GDM1 (cell line): Measurements from ENCODE around the gene STS.

ENCODE experiments used
- DNase-seq: peaks from one replicate; lab custom pipeline; 2025; lab: John Stamatoyannopoulos, UW

STS gene

DNA sequence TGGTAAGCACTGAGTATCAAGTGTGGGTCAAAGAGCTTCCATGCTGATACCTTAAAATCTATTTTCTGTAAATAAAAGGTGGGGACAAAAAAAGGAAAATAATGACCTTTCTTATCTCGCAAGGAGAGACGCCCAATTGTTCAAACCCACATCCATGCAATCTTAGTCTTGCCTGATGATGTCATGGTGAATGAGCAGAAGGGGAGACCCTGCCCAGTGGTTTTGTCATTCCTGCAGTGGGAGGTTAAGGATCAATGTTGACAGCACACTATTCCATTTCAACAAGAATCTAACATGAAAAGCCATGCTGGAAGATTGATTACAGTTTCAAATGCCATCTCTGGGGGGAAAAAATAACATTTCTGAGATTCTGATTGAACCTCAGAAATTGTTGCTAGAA lies 41.2 kb downstream of the STS start:
- no peak for DNase-seq

DNA sequence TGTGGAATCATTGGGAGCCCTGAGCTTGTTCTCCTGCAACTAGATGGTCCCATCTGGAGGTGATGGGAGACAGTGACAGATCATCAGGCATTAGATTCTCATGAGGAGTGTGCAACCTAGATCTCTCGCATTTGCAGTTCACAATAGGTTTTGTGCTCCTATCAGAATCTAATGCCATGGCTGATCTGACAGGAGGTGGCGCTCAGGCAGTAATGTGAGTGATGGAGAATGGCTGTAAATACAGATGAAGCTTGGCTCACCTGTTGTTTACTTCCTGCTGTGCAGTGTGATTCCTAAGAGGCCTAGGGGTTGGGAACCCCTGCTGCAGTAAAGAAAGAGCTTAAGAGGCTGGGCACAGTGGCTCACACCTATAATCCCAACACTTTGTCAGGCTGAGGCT lies 42.6 kb downstream of the STS start:
- no peak for DNase-seq

DNA sequence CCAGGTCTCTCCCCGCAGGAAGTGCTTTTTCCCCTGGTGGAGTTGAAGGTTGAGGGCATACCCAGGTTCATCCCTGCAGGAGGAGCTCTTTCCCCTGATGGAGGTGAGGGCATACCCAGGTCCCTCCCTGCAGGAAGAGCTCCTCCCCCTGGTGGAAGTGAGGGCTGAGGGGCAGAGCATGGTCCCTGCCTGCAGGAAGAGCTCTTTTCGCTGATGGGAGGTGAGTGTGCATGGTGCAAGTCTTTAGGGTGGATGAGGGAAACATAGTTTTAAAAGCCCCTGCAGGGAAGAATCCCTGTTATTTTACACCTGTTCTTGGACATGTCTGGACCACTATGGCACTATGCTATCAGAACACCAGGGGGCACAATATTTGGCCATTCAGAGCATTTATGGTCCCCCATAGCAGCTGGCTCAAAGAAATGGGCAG lies 44.2 kb downstream of the STS start:
- DNase-seq = no peak

DNA sequence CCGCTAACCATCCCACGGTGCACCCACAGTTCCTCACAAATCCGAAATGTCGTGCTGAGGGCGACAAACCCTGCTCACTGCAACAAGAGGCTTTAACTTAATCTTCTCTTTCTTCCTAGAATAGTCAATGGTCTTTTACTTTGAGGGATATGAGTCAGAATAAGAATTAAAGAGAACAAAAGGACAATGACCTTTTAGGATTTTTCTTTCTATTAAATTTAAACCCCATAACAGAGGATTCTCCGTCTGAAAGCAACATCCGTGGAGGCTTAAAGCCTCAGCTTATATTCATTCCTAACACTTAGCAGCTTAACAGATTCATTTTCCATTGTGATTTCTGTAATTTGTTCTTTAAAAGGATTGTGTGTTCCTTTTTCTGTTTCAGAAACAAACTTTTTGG lies 45.4 kb downstream of the STS start:
- DNase-seq = no peak

DNA sequence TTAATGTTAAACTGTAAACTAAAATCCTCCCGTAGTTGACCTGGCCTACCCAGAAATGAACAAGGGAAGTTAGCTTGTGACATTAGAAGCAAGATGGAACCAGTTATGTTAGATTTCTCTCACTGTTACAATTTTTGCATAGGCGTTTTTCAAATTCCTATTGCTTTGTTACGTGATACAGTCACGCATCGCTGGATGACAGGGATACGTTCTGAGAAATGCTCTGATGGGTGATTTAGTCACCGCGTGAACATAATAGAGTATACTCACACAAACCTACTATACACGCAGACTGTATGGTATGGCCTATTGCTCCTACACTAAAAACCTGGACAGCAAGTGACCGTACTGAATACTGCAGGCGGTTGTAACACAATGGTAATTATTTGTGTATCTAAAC lies 47.1 kb downstream of the STS start:
- no peak for DNase-seq
